Colonic mucosa (tissue), 4 donors: ENCODE data around the gene PRELID2. TPM values are rescaled to one million over a fixed set of nuclear protein-coding genes. Genes with fewer than 3 reads are reported as not detected.
"Not testable (repeated sequence)": the region's sequence is repeated elsewhere in the genome, so short reads cannot be mapped to it uniquely, and the experiment has no call there.

Experiments used
- DNase-seq: peaks from one replicate; pipeline ENCODE4 v3.0.0-alpha.2; 2020
- H3K27ac ChIP-seq: fragments of 200-600 bp; one replicate; pipeline ENCODE4 v1.8.0; 2021
- H3K27me3 ChIP-seq: fragments of 200-600 bp; one replicate; pipeline ENCODE4 v1.8.0; 2021
- H3K36me3 ChIP-seq: fragments of 200-600 bp; one replicate; pipeline ENCODE4 v1.8.0; 2021
- H3K4me1 ChIP-seq: fragments of 200-600 bp; one replicate; pipeline ENCODE4 v1.8.0; 2021; ENCODE audit warnings: mild to moderate bottlenecking
- H3K4me3 ChIP-seq: fragments of 200-600 bp; one replicate; pipeline ENCODE4 v1.8.0; 2021
- H3K9ac ChIP-seq, 2 donors: one replicate each; pipeline ENCODE4 v1.7.0; 2013; ENCODE audit warnings: control low read depth in 2 of 2, low read depth in 2 of 2, low read length in 2 of 2
- H3K9me3 ChIP-seq: fragments of 200-600 bp; one replicate; pipeline ENCODE4 v1.8.0; 2021
- intact Hi-C: fragments of 100-400 bp; cut with DNase I; formaldehyde crosslinking; loops from one replicate; pipeline ENCODE4 v1.14.1; 2022
- total RNA-seq, 2 donors: library from RNA; stranded (reverse); fragmentation: NEBNext Ultra II Directional in 1 of 2; extraction: Animal tissue kit (Norgen Biotek cat#: 25700) in 1 of 2; gene quantifications; one replicate each; pipeline ENCODE4 v1.2.1, GENCODE V29; 2021
- TF ChIP-seq, protein P1 (sequence below): fragments of 200-600 bp; IDR thresholded peaks from one replicate; pipeline ENCODE4 v1.8.0; 2022; ENCODE audit warnings: antibody characterized with exemption, mild to moderate bottlenecking
- donor health status: healthy.
- donor health status: DM: no; HTN: no; CAD: no.
- donor health status: DM: no; HTN: no; CAD: no.

The PRELID2 gene
- total RNA-seq, 2 donors from 2014 or later = 96.2 to 105 TPM

DNA sequence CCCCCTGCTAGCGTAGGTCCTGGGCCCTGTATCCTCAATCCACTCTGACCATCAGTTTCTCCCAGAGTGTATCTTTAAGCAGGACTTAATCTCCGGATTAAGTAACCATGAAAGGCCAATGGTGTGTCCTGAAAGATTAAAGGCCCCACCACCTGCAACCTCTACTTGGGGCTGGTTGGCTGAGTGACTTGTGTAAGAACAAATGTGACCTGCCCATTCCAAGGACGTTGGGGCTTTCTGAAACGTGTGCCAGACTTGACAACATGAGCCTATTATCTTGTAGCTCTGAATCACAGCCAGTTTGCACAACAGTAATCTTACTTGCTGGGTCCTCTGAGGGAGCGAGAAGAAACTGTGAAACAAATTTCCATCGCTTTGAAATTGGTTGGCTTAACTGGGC, 3.1 kb upstream of the PRELID2 start:
- H3K4me1 ChIP-seq = no peaks in the 10 kb centered on the region
- H3K4me3 ChIP-seq = no peak overlapping the region
- H3K27ac ChIP-seq = no peak overlapping the region
- TF ChIP-seq, protein P1, sequence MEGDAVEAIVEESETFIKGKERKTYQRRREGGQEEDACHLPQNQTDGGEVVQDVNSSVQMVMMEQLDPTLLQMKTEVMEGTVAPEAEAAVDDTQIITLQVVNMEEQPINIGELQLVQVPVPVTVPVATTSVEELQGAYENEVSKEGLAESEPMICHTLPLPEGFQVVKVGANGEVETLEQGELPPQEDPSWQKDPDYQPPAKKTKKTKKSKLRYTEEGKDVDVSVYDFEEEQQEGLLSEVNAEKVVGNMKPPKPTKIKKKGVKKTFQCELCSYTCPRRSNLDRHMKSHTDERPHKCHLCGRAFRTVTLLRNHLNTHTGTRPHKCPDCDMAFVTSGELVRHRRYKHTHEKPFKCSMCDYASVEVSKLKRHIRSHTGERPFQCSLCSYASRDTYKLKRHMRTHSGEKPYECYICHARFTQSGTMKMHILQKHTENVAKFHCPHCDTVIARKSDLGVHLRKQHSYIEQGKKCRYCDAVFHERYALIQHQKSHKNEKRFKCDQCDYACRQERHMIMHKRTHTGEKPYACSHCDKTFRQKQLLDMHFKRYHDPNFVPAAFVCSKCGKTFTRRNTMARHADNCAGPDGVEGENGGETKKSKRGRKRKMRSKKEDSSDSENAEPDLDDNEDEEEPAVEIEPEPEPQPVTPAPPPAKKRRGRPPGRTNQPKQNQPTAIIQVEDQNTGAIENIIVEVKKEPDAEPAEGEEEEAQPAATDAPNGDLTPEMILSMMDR = no peak
- DNase-seq = no peak
- intact Hi-C loops = loop anchor here (10.0 kb wide), 1 partner anchor 207 kb away; no protein-coding TSS in a partner anchor
- H3K9ac ChIP-seq = no peak overlapping the region
- H3K9me3 ChIP-seq = no peaks in the 10 kb centered on the region
- H3K27me3 ChIP-seq = no peaks in the 10 kb centered on the region
- H3K36me3 ChIP-seq = no peaks in the 10 kb centered on the region

DNA sequence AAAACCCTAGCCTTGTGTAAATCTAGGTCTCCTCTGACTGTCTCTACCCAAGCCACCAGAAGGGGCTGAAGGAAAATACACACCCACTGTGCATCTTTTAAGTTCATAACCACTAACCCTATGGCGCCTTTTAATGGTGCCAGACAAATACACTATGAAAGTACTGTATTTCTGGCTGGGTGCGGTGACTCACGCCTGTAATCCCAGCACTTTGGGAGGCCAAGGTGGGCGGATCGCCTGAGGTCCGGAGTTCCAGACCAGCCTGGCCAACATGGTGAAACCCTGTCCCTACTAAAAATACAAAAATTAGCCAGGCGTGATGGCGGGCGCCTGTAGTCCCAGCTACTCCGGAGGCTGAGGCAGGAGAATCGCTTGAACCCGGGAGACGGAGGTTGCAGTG, 1.1 kb upstream of the PRELID2 start:
- peak overlapping the region in 1 of 2 donors; percentile 98 for H3K9ac ChIP-seq
- not testable (repeated sequence) for H3K27me3 ChIP-seq, H3K36me3 ChIP-seq, H3K4me1 ChIP-seq, H3K4me3 ChIP-seq, DNase-seq, H3K9me3 ChIP-seq
- peak overlapping the region; percentile 85 for H3K27ac ChIP-seq
- intact Hi-C loops = loop anchor here (10.0 kb wide), 1 partner anchor 209 kb away; no protein-coding TSS in a partner anchor

DNA sequence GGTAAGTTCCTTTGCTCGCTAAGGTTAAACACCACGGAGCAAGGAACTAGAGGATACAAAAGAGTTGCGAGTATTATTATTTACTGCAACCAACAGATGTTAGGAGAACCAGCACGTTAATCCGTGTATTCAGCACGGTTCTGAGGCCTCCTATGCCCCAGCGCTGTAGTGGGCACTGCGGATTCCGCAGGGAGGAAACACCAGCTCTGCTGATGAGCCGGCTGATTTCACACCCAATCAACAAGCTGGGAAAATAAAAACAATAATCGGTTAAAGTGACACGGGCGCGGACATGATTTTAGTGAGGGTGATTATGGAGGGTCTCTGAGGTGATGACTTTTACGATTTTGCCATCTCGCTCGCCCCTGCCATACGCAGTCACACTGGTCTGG, 702 bp upstream of the PRELID2 start:
- Histone ChIP-seq H3K27me3 (no peaks in the 10 kb centered on the region), H3K9me3 (no peaks in the 10 kb centered on the region), H3K27ac (peak overlapping the region; percentile 85), H3K4me3 (peak overlapping the region; percentile 69), H3K4me1 (no peaks in the 10 kb centered on the region), H3K9ac (peak overlapping the region in 1 of 2 donors; percentile 98), H3K36me3 (no peaks in the 10 kb centered on the region)
- intact Hi-C loops = loop anchor here (10.0 kb wide), 1 partner anchor 209 kb away; no protein-coding TSS in a partner anchor
- no peak for DNase-seq
- TF ChIP-seq, protein P1 = no peak

DNA sequence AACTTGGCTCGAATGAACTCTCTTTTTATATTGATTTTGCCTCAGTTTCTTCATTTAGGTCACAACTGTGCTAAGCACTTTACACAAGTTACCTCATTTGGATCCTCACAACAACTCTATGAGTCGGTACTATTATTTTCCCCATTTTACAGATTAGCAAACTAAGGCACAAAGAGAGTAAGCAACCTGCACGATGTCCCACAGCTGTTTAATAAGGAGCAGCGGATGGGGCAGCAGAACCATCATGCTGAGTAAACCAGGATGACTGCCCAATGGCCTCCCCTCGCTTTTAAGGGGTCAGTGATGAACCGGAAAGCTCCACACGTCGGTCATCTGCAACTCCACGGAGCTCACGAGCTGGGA, 607 bp downstream of the PRELID2 start:
- H3K9ac ChIP-seq = peak overlapping the region; percentile 77 to 98
- H3K36me3 ChIP-seq = no peaks in the 10 kb centered on the region
- H3K27ac ChIP-seq = peak overlapping the region; percentile 85
- H3K4me1 ChIP-seq = peaks cover under 1% of the 10 kb centered on the region
- no peaks in the 10 kb centered on the region for H3K9me3 ChIP-seq
- TF ChIP-seq, protein P1 = no peak
- no peak for DNase-seq
- intact Hi-C loops = loop anchor here (10.0 kb wide), 1 partner anchor 210 kb away; no protein-coding TSS in a partner anchor
- H3K27me3 ChIP-seq = no peaks in the 10 kb centered on the region
- H3K4me3 ChIP-seq = peak overlapping the region; percentile 69

DNA sequence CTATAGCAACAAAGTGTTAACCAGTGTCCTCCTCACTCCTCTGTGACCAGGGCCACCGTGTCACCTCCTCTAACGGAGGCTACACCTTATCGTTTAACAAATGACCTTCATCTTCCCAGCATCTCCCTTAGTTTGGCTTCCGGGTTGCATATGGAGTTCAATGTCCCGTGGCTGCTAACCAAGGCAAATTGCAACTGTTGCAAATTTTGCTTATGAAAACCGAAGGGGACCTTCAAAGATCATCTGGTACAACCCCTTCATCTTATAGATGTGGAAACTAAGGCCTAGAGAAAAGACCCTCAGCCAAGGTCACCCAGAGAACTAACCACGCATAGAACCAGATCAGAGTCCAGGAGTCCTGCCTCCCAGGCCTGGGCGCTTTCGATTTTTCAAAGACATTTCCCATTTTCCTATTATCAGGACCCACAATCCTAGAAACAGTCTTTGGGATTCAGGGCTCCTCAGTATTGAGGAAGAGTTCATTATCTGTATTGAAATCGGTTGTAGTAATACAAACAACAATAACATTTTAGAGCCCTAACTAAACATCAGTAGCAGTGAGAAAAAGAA, 1.4 kb downstream of the PRELID2 start:
- no peaks in the 10 kb centered on the region for H3K27me3 ChIP-seq
- H3K4me3 ChIP-seq = peak overlapping the region; percentile 69
- no peak overlapping the region for H3K27ac ChIP-seq
- no peaks in the 10 kb centered on the region for H3K36me3 ChIP-seq
- DNase-seq = peak; percentile 36
- peak overlapping the region; percentile 4 to 98 for H3K9ac ChIP-seq
- intact Hi-C loops = loop anchor here (10.0 kb wide), 1 partner anchor 211 kb away; no protein-coding TSS in a partner anchor
- no peaks in the 10 kb centered on the region for H3K9me3 ChIP-seq
- TF ChIP-seq, protein P1 = no peak
- peaks cover 3% of the 10 kb centered on the region for H3K4me1 ChIP-seq

DNA sequence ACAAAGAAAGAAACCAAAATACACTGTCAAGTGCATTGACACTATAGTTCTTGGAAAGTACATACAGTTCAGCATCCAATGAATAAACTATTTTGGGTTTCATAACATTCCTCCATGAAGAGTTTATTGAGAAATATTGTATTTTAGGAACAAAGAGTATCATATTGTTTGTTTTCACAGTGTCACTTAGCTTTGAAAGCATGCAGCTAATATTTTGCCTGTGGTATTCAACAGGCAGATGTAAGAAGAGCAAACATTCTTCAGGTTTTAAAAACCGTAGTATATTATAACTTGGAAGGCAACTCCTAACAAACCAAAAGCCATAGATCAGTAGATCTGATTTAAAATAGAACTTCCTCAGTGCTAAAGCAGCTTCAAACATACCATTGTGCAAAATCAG, 4.5 kb downstream of the PRELID2 start:
- no peak for DNase-seq
- H3K9me3 ChIP-seq = no peaks in the 10 kb centered on the region

More for the DNA sequence above, 4.5 kb downstream of the PRELID2 start:
- H3K27me3 ChIP-seq = no peaks in the 10 kb centered on the region
- peak overlapping the region in 1 of 2 donors; percentile 4 for H3K9ac ChIP-seq
- H3K27ac ChIP-seq = no peak overlapping the region
- peaks cover 3% of the 10 kb centered on the region for H3K4me1 ChIP-seq
- H3K4me3 ChIP-seq = no peak overlapping the region
- TF ChIP-seq, protein P1 = no peak
- no peaks in the 10 kb centered on the region for H3K36me3 ChIP-seq
- intact Hi-C loops = loop anchor here (10.0 kb wide), 1 partner anchor 214 kb away; no protein-coding TSS in a partner anchor
